Chondrocyte (in vitro differentiated cells): ENCODE results near the gene CD274. TPM values are rescaled to one million over a fixed set of nuclear protein-coding genes. Genes with fewer than 3 reads are reported as not detected.

ENCODE experiments used
- DNase-seq: peaks from one replicate; pipeline ENCODE4 v3.0.0; 2021; ENCODE audit warnings: mixed read lengths, low spot score
- H3K27ac Mint-ChIP-seq: one replicate; pipeline ENCODE4 v1.8.0; 2021; ENCODE audit warnings: mild to moderate bottlenecking, moderate library complexity, mixed read lengths; ENCODE audit not compliant: unreplicated experiment
- H3K27me3 Mint-ChIP-seq: 2 replicates; pipeline ENCODE4 v1.8.0; 2021; ENCODE audit warnings: low read depth, mixed read lengths
- H3K36me3 Mint-ChIP-seq: 2 replicates; pipeline ENCODE4 v1.8.0; 2021; ENCODE audit warnings: low read depth, mixed read lengths
- H3K4me1 Mint-ChIP-seq: 2 replicates; pipeline ENCODE4 v1.8.0; 2021; ENCODE audit warnings: low read depth, mild to moderate bottlenecking, mixed read lengths
- H3K4me3 Mint-ChIP-seq: one replicate; pipeline ENCODE4 v1.8.0; 2021; ENCODE audit warnings: mild to moderate bottlenecking, moderate library complexity, mixed read lengths; ENCODE audit not compliant: unreplicated experiment
- H3K9me3 Mint-ChIP-seq: 2 replicates; pipeline ENCODE4 v1.8.0; 2021; ENCODE audit warnings: low read depth, mixed read lengths
- total RNA-seq: library from RNA; stranded (reverse); gene quantifications from 3 replicates; pipeline ENCODE4 v1.2.1, GENCODE V29; 2021
- TF ChIP-seq, protein P1 (sequence below): fragments of 200-600 bp; sonication (generic); IDR thresholded peaks from 2 replicates; pipeline ENCODE4 v1.5.0; 2021; ENCODE audit warnings: antibody characterized with exemption, mild to moderate bottlenecking, moderate library complexity

Gene CD274
- total RNA-seq, 1 donor from 2014 or later: 0.12 TPM

DNA sequence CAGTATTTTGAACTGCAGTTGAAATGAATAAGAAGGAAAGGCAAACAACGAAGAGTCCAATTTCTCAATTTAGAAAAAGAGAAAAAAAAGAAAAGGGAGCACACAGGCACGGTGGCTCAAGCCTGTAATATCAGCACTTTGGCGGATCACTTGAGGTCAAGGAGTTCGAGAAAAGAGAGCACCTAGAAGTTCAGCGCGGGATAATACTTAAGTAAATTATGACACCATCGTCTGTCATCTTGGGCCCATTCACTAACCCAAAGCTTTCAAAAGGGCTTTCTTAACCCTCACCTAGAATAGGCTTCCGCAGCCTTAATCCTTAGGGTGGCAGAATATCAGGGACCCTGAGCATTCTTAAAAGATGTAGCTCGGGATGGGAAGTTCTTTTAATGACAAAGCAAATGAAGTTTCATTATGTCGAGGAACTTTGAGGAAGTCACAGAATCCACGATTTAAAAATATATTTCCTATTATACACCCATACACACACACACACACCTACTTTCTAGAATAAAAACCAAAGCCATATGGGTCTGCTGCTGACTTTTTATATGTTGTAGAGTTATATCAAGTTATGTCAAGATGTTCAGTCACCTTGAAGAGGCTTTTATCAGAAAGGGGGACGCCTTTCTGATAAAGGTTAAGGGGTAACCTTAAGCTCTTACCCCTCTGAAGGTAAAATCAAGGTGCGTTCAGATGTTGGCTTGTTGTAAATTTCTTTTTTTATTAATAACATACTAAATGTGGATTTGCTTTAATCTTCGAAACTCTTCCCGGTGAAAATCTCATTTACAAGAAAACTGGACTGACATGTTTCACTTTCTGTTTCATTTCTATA lies 602 bp upstream of the CD274 start:
- DNase-seq: no peak
- TF ChIP-seq, protein P1, sequence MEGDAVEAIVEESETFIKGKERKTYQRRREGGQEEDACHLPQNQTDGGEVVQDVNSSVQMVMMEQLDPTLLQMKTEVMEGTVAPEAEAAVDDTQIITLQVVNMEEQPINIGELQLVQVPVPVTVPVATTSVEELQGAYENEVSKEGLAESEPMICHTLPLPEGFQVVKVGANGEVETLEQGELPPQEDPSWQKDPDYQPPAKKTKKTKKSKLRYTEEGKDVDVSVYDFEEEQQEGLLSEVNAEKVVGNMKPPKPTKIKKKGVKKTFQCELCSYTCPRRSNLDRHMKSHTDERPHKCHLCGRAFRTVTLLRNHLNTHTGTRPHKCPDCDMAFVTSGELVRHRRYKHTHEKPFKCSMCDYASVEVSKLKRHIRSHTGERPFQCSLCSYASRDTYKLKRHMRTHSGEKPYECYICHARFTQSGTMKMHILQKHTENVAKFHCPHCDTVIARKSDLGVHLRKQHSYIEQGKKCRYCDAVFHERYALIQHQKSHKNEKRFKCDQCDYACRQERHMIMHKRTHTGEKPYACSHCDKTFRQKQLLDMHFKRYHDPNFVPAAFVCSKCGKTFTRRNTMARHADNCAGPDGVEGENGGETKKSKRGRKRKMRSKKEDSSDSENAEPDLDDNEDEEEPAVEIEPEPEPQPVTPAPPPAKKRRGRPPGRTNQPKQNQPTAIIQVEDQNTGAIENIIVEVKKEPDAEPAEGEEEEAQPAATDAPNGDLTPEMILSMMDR: no peak
- Mint-ChIP-seq H3K27ac (no peak overlapping the region), H3K9me3 (no peaks in the 10 kb centered on the region), H3K27me3 (no peaks in the 10 kb centered on the region), H3K4me3 (peak overlapping the region; percentile 77), H3K36me3 (no peaks in the 10 kb centered on the region), H3K4me1 (peaks cover 9% of the 10 kb centered on the region)

DNA sequence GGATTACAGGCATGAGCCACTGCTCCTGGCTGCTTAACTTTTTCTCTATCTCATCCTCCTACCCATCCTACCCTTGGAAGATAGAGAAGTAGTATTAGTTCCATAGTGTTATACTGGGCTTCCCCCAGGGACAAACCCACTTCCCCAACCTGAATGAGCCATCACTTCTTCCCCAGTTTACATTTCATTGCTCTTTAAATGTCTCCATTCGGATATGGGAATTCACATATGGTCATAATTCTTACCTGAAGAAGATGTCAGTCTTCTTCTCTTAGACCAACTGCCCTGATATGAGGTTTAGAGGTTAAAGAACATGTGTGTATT lies 1.9 kb downstream of the CD274 start:
- no peaks in the 10 kb centered on the region for H3K9me3 Mint-ChIP-seq
- H3K27ac Mint-ChIP-seq: no peak overlapping the region
- H3K4me1 Mint-ChIP-seq: peaks cover 12% of the 10 kb centered on the region
- DNase-seq: no peak
- TF ChIP-seq, protein P1: no peak
- H3K36me3 Mint-ChIP-seq: no peaks in the 10 kb centered on the region
- no peak overlapping the region for H3K4me3 Mint-ChIP-seq
- H3K27me3 Mint-ChIP-seq: no peaks in the 10 kb centered on the region

DNA sequence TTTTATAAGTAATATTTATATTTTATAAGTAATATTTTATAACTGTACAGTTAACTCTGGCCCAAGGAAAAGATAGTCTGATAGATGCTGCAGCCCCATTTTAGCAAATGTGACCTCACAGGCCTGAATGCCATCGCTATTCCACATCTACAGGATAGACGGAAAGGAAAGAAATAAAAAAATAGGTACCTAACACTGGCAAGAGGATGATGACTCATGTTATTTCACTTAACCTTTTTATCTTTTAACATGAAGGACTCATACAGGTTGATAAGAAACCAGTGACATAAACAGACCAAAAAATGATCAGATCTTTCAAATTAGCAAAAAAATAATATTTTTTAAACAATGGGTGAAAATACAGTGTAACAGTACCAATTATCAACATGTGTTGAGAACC lies 2.7 kb downstream of the CD274 start:
- H3K27me3 Mint-ChIP-seq: no peaks in the 10 kb centered on the region
- peaks cover 12% of the 10 kb centered on the region for H3K4me1 Mint-ChIP-seq
- no peak for DNase-seq
- TF ChIP-seq, protein P1: no peak
- no peak overlapping the region for H3K4me3 Mint-ChIP-seq
- H3K36me3 Mint-ChIP-seq: no peaks in the 10 kb centered on the region
- H3K9me3 Mint-ChIP-seq: no peaks in the 10 kb centered on the region
- H3K27ac Mint-ChIP-seq: no peak overlapping the region

DNA sequence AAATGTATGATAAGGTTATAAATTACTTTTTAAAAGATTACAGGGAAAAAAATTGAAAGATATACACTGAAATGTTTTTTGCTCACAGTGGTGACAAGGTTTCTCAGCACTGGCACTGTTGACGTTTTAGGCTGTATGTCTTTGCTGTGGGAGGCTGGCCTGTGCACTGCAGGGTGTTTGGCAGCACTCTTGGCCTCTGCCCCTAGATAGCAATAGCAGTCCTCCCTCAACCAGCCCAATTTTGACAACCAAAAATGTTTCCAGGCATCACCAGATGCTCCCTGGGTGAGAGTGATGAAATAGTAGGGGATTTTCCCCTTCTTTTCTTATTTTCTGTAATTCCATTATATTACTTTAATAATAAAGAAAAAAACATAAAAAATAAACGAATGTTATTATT lies 3.3 kb downstream of the CD274 start:
- TF ChIP-seq, protein P1: no peak
- peaks cover 12% of the 10 kb centered on the region for H3K4me1 Mint-ChIP-seq
- no peaks in the 10 kb centered on the region for H3K36me3 Mint-ChIP-seq
- DNase-seq: no peak
- no peak overlapping the region for H3K27ac Mint-ChIP-seq
- no peak overlapping the region for H3K4me3 Mint-ChIP-seq
- H3K9me3 Mint-ChIP-seq: no peaks in the 10 kb centered on the region
- H3K27me3 Mint-ChIP-seq: no peaks in the 10 kb centered on the region

DNA sequence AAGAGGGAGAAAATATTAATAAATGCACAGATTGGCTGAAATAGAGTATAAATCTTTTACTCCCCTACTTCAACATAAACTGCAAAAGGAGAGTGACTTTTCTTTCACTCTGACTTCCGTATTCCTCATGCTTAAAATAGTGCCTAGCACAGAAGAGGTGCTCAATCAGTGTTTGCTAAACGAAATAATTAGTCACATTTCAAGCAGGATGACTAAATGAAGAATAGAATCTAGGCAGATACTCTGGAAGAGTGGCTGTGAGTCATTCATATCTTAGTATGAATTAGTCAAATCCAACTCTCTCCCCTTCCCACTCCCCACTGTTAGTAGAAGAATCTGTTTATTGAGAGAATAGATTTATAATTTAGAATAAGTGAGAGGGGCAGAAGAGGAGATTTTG lies 4.8 kb downstream of the CD274 start:
- H3K36me3 Mint-ChIP-seq: no peaks in the 10 kb centered on the region
- TF ChIP-seq, protein P1: no peak

More for the DNA sequence above, 4.8 kb downstream of the CD274 start:
- H3K27me3 Mint-ChIP-seq: no peaks in the 10 kb centered on the region
- no peak overlapping the region for H3K27ac Mint-ChIP-seq
- H3K9me3 Mint-ChIP-seq: no peaks in the 10 kb centered on the region
- H3K4me1 Mint-ChIP-seq: peaks cover 9% of the 10 kb centered on the region
- no peak overlapping the region for H3K4me3 Mint-ChIP-seq
- DNase-seq: no peak
